D341Med (cell line): ENCODE results near the gene PRR3.
A peak's percentile ranks its signal among the peaks of the same experiment; 100 is the strongest.

Source experiments
- DNase-seq: peaks from one replicate; pipeline ENCODE4 v3.0.0; 2012; ENCODE audit warnings: low spot score

The PRR3 gene

GRCh38 chr6:30537931-30538330, 19.2 kb upstream of the PRR3 start:
- no peak for DNase-seq

GRCh38 chr6:30541515-30542403, 15.3 kb upstream of the PRR3 start:
- DNase-seq: peak; percentile 80

GRCh38 chr6:30542404-30542725, 14.7 kb upstream of the PRR3 start:
- DNase-seq: no peak

- DNase-seq: no peak
Observed at GRCh38 chr6:30542915-30543314, 14.2 kb upstream of the PRR3 start.

- no peak for DNase-seq
Observed at GRCh38 chr6:30543821-30544220, 13.3 kb upstream of the PRR3 start.

GRCh38 chr6:30544666-30545272, 12.3 kb upstream of the PRR3 start:
- peak; percentile 56 for DNase-seq

GRCh38 chr6:30547454-30547853, 9.6 kb upstream of the PRR3 start:
- no peak for DNase-seq

GRCh38 chr6:30548375-30548774, 8.7 kb upstream of the PRR3 start:
- no peak for DNase-seq

GRCh38 chr6:30554404-30554803, 2.7 kb upstream of the PRR3 start:
- no peak for DNase-seq

GRCh38 chr6:30554962-30555815, 1.9 kb upstream of the PRR3 start:
- DNase-seq: peak; percentile 31

GRCh38 chr6:30555816-30556065, 1.4 kb upstream of the PRR3 start:
- no peak for DNase-seq

GRCh38 chr6:30556066-30556905, 809 bp upstream of the PRR3 start, which contains the start of gene GNL1:
Gene GNL1, minus strand, starts transcription at chr6:30556489. Its CDS starts 286 bp downstream, at chr6:30556203.
- DNase-seq: peak; percentile 93

- no peak for DNase-seq
Observed at GRCh38 chr6:30557683-30557981, 537 bp downstream of the PRR3 start.

GRCh38 chr6:30560930-30561329, 3.8 kb downstream of the PRR3 start:
- DNase-seq: no peak

- DNase-seq: no peak
Observed at GRCh38 chr6:30562470-30563425, 5.7 kb downstream of the PRR3 start.

GRCh38 chr6:30564114-30564513, 7.0 kb downstream of the PRR3 start:
- no peak for DNase-seq

GRCh38 chr6:30565772-30566171, 8.7 kb downstream of the PRR3 start:
- no peak for DNase-seq

- no peak for DNase-seq
Observed at GRCh38 chr6:30568245-30568644, 11.2 kb downstream of the PRR3 start.

GRCh38 chr6:30570263-30570662, 13.2 kb downstream of the PRR3 start:
- no peak for DNase-seq

GRCh38 chr6:30570740-30571074, 13.6 kb downstream of the PRR3 start:
- no peak for DNase-seq

GRCh38 chr6:30571075-30571761, 14.1 kb downstream of the PRR3 start, which contains the start of gene ABCF1:
Gene ABCF1, plus strand, starts transcription at chr6:30571442. Its CDS starts 46 bp downstream, at chr6:30571488.
- peak; percentile 99 for DNase-seq
